HG02840 (cell line): ENCODE data around the gene MESP2.

ENCODE experiments used
- ATAC-seq: cut with Tn5 transposase; IDR thresholded peaks from one replicate; pipeline ENCODE4 v1.9.1; 2021; ENCODE audit warnings: mild to moderate bottlenecking, moderate library complexity, moderate number of reproducible peaks; ENCODE audit not compliant: unreplicated experiment, low FRiP score

The MESP2 gene

GRCh38 chr15:89799011-89799911 lies 23.1 kb downstream of the MESP2 start:
- no peak for ATAC-seq

- ATAC-seq, result no peak
These were observed 23.9 kb downstream of the MESP2 start for GRCh38 chr15:89799918-89800498.

- ATAC-seq, result no peak
These were observed 25.5 kb downstream of the MESP2 start for GRCh38 chr15:89801471-89802195.

- no peak for ATAC-seq
These were observed 26.2 kb downstream of the MESP2 start for GRCh38 chr15:89802231-89802928.

- ATAC-seq, result no peak
These were observed 27.1 kb downstream of the MESP2 start for GRCh38 chr15:89802986-89803824.

- no peak for ATAC-seq
These were observed 28.0 kb downstream of the MESP2 start for GRCh38 chr15:89803941-89804800.

GRCh38 chr15:89805241-89806209 lies 29.4 kb downstream of the MESP2 start:
- no peak for ATAC-seq

- ATAC-seq, result no peak
These were observed 30.1 kb downstream of the MESP2 start for GRCh38 chr15:89806210-89806558.

- no peak for ATAC-seq
These were observed 30.7 kb downstream of the MESP2 start for GRCh38 chr15:89806559-89807550.

GRCh38 chr15:89807689-89808088 lies 31.6 kb downstream of the MESP2 start:
- no peak for ATAC-seq

- no peak for ATAC-seq
These were observed 32.2 kb downstream of the MESP2 start for GRCh38 chr15:89808160-89808870.

GRCh38 chr15:89809093-89809786 lies 33.1 kb downstream of the MESP2 start:
- ATAC-seq, result no peak

- no peak for ATAC-seq
These were observed 33.6 kb downstream of the MESP2 start for GRCh38 chr15:89809787-89810148.

- ATAC-seq, result no peak
These were observed 34.7 kb downstream of the MESP2 start for GRCh38 chr15:89810837-89811236.

- ATAC-seq, result no peak
These were observed 36.1 kb downstream of the MESP2 start for GRCh38 chr15:89812011-89812846.
